Neural progenitor cell (in vitro differentiated cells): Measurements from ENCODE around the gene PHF23. TPM values are rescaled to one million over a fixed set of nuclear protein-coding genes. Genes with fewer than 3 reads are reported as not detected.
A peak's percentile ranks its signal among the peaks of the same experiment; 100 is the strongest.

Experiments used
- DNase-seq: peaks from one replicate; pipeline ENCODE4 v3.0.0-alpha.2; 2016; ENCODE audit warnings: low spot score
- H2AFZ ChIP-seq: fragments of 200-600 bp; sonication (generic); replicated peaks from 2 replicates; pipeline ENCODE4 v1.6.1; 2016; ENCODE audit warnings: antibody characterized with exemption
- H3F3A ChIP-seq: fragments of 200-600 bp; sonication (generic); 2 replicates; pipeline ENCODE4 v1.6.1; 2016; ENCODE audit warnings: antibody characterized with exemption, low read depth
- H3K27ac ChIP-seq: fragments of 200-600 bp; sonication (generic); 2 replicates; pipeline ENCODE4 v1.5.1; 2016; ENCODE audit warnings: mild to moderate bottlenecking
- H3K27me3 ChIP-seq: fragments of 200-600 bp; sonication (generic); 2 replicates; pipeline ENCODE4 v1.6.1; 2016; ENCODE audit warnings: mild to moderate bottlenecking, moderate library complexity
- H3K36me3 ChIP-seq: fragments of 200-600 bp; sonication (generic); 2 replicates; pipeline ENCODE4 v1.5.1; 2016
- H3K4me1 ChIP-seq: fragments of 200-600 bp; sonication (generic); 2 replicates; pipeline ENCODE4 v1.6.1; 2016; ENCODE audit warnings: mixed run types
- H3K4me2 ChIP-seq: fragments of 200-600 bp; sonication (generic); 2 replicates; pipeline ENCODE4 v1.6.1; 2016
- H3K4me3 ChIP-seq: fragments of 200-600 bp; sonication (generic); 2 replicates; pipeline ENCODE4 v1.5.1; 2016
- H3K79me2 ChIP-seq: fragments of 200-600 bp; sonication (generic); 2 replicates; pipeline ENCODE4 v1.6.1; 2016; ENCODE audit warnings: low read depth
- H3K9ac ChIP-seq: fragments of 200-600 bp; sonication (generic); 2 replicates; pipeline ENCODE4 v1.6.1; 2016
- H3K9me3 ChIP-seq: fragments of 200-600 bp; sonication (generic); 2 replicates; pipeline ENCODE4 v1.5.1; 2016; ENCODE audit warnings: low read depth
- H4K20me1 ChIP-seq: fragments of 200-600 bp; sonication (generic); 2 replicates; pipeline ENCODE4 v1.6.1; 2016; ENCODE audit warnings: low read depth
- H3K27ac Mint-ChIP-seq: 3 replicates; pipeline ENCODE4 v1.8.0; 2021; ENCODE audit warnings: mixed read lengths
- H3K27me3 Mint-ChIP-seq: 2 replicates; pipeline ENCODE4 v1.8.0; 2022; ENCODE audit warnings: low read depth, mild to moderate bottlenecking, inconsistent platforms, moderate library complexity, mixed read lengths; ENCODE audit not compliant: insufficient read depth
- H3K36me3 Mint-ChIP-seq: 3 replicates; pipeline ENCODE4 v1.8.0; 2021; ENCODE audit warnings: mixed read lengths
- H3K4me1 Mint-ChIP-seq: 3 replicates; pipeline ENCODE4 v1.8.0; 2021; ENCODE audit warnings: mixed read lengths
- H3K4me3 Mint-ChIP-seq: 3 replicates; pipeline ENCODE4 v1.8.0; 2021; ENCODE audit warnings: mild to moderate bottlenecking, moderate library complexity, mixed read lengths
- H3K9me3 Mint-ChIP-seq: 3 replicates; pipeline ENCODE4 v1.8.0; 2020; ENCODE audit warnings: mixed read lengths
- EZH2 ChIP-seq: fragments of 200-600 bp; sonication (generic); IDR thresholded peaks from 2 replicates; pipeline ENCODE4 v1.6.1; 2017; ENCODE audit warnings: antibody characterized with exemption, mild to moderate bottlenecking, moderate library complexity
- EZH2phosphoT487 ChIP-seq: fragments of 200-600 bp; sonication (generic); IDR thresholded peaks from 2 replicates; pipeline ENCODE4 v1.6.1; 2017; ENCODE audit warnings: antibody characterized with exemption
- total RNA-seq: library from RNA; depleted of rRNA; stranded (reverse); fragments of >200 nt; gene quantifications from 2 replicates; pipeline ENCODE4 v1.2.3, GENCODE V29; 2015; ENCODE audit warnings: low replicate concordance
- TF ChIP-seq, protein P1 (sequence below): fragments of 200-600 bp; sonication (generic); IDR thresholded peaks from 2 replicates; pipeline ENCODE4 v1.5.1; 2017; ENCODE audit warnings: antibody characterized with exemption, mild to moderate bottlenecking

Gene PHF23
- total RNA-seq, 1 donor from 2014 or later = 31.6 TPM

DNA sequence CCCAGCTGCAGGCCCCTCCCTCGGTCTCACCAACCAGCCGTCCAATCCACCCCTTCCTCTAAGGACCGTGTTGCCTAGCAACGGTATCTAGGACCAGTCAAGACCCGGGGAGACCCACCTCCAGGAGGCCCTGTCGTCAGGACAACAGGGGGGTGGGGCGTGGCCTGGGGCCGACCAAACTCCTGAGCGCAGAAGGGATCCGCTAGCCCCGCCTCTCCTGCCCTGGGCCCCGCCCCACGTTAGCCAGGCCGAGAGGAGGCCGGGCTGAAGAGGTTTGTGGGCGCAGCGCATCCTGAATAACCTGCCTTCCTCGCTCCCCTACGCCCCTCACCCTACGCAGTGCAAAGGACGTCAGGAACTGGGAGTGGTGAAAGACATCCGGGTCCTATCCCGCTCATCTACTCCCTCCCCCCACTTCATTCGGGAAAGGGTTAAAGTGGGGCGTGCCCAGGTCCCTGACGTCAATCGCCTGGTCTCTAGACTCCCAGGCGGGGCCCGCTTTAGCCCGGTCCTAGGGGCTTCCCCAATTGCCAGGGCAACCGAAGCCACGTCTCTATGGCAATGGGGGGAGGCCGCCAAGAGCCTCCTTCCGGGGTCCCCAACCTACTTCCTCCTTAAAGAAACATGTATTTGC, 34.3 kb downstream of the PHF23 start:
- peaks cover 48% of the 10 kb centered on the region for H3K79me2 ChIP-seq
- H3K36me3 ChIP-seq = peaks cover 11% of the 10 kb centered on the region
- H3K36me3 Mint-ChIP-seq = peaks cover 25% of the 10 kb centered on the region
- H3K9me3 ChIP-seq = no peaks in the 10 kb centered on the region
- no peaks in the 10 kb centered on the region for H3K9me3 Mint-ChIP-seq
- peaks cover 36% of the 10 kb centered on the region for H3K4me1 ChIP-seq
- H3K4me3 Mint-ChIP-seq = peak overlapping the region; percentile 78
- no peaks in the 10 kb centered on the region for H3K27me3 ChIP-seq
- peak overlapping the region; percentile 48 for H3K27ac Mint-ChIP-seq
- H4K20me1 ChIP-seq = peaks cover 29% of the 10 kb centered on the region
- no peak overlapping the region for H2AFZ ChIP-seq
- no peak overlapping the region for H3K9ac ChIP-seq
- H3K27ac ChIP-seq = no peak overlapping the region
- peaks cover 59% of the 10 kb centered on the region for H3K4me1 Mint-ChIP-seq
- DNase-seq = peak; percentile 99
- H3K4me3 ChIP-seq = peak overlapping the region; percentile 58
- peak overlapping the region; percentile 76 for H3K4me2 ChIP-seq
- peaks cover 2% of the 10 kb centered on the region for H3K27me3 Mint-ChIP-seq
- H3F3A ChIP-seq = peaks cover 35% of the 10 kb centered on the region
- no peak for TF ChIP-seq EZH2
- TF ChIP-seq, protein P1, sequence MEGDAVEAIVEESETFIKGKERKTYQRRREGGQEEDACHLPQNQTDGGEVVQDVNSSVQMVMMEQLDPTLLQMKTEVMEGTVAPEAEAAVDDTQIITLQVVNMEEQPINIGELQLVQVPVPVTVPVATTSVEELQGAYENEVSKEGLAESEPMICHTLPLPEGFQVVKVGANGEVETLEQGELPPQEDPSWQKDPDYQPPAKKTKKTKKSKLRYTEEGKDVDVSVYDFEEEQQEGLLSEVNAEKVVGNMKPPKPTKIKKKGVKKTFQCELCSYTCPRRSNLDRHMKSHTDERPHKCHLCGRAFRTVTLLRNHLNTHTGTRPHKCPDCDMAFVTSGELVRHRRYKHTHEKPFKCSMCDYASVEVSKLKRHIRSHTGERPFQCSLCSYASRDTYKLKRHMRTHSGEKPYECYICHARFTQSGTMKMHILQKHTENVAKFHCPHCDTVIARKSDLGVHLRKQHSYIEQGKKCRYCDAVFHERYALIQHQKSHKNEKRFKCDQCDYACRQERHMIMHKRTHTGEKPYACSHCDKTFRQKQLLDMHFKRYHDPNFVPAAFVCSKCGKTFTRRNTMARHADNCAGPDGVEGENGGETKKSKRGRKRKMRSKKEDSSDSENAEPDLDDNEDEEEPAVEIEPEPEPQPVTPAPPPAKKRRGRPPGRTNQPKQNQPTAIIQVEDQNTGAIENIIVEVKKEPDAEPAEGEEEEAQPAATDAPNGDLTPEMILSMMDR = no peak
- no peak for TF ChIP-seq EZH2phosphoT487

DNA sequence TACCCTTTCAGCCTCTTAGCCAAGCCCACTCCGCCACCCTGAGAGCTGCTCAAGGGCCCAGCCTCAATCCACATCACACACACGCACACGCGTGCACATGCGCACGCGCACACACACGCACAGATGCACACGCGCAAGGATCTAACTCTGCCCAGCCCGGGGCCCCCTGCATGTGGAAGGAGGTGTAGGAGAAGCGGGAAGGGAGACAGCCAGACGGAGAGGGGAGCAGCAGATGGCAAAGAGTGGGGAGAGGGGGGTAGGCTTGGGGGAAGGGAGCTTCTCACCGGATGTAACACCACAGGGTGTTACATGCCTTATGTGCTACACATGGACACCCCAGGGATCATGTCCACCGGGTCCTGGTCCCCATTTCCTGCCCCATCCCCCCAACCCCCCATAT, 34.9 kb downstream of the PHF23 start:
- TF ChIP-seq EZH2phosphoT487 (no peak), EZH2 (no peak)
- TF ChIP-seq, protein P1 = no peak
- Histone ChIP-seq H3K27ac (no peak overlapping the region), H3K9me3 (no peaks in the 10 kb centered on the region), H3F3A (peaks cover 32% of the 10 kb centered on the region), H3K4me2 (peak overlapping the region; percentile 76), H3K4me1 (peaks cover 34% of the 10 kb centered on the region), H3K9ac (no peak overlapping the region), H3K36me3 (peaks cover 11% of the 10 kb centered on the region), H4K20me1 (peaks cover 25% of the 10 kb centered on the region), H2AFZ (no peak overlapping the region), H3K27me3 (no peaks in the 10 kb centered on the region), H3K4me3 (peak overlapping the region; percentile 58), H3K79me2 (peaks cover 42% of the 10 kb centered on the region)
- Mint-ChIP-seq H3K4me3 (peak overlapping the region; percentile 78), H3K4me1 (peaks cover 53% of the 10 kb centered on the region), H3K27me3 (peaks cover 2% of the 10 kb centered on the region), H3K27ac (peak overlapping the region; percentile 90), H3K9me3 (no peaks in the 10 kb centered on the region), H3K36me3 (peaks cover 26% of the 10 kb centered on the region)
- no peak for DNase-seq

DNA sequence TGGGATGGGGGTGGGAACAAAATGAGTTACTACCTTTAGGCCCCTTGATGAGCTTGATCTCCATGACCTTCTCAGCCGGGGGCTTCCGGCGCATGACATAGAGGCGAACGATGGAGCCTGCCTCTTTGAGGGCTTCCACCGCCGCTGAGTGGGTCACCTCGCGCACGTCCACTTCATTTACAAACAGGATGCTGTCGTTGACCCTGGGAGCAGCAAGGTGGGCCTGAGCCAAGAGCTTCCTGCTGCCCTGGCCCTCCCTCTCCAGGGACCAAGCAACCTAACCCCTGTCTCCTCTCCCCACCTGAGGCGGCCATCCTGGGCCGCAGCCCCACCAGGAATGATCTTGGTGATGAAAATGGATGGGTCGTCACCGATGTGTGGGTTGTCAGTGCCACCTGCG, 35.9 kb downstream of the PHF23 start:
- peaks cover 2% of the 10 kb centered on the region for H3K27me3 Mint-ChIP-seq
- peaks cover 26% of the 10 kb centered on the region for H3K36me3 Mint-ChIP-seq
- Histone ChIP-seq H3K79me2 (peaks cover 32% of the 10 kb centered on the region), H3K9ac (no peak overlapping the region), H3K4me1 (peaks cover 25% of the 10 kb centered on the region), H4K20me1 (peaks cover 16% of the 10 kb centered on the region), H3K4me2 (no peak overlapping the region), H3F3A (peaks cover 23% of the 10 kb centered on the region), H3K27ac (no peak overlapping the region), H3K27me3 (no peaks in the 10 kb centered on the region), H3K9me3 (no peaks in the 10 kb centered on the region), H2AFZ (no peak overlapping the region), H3K36me3 (peaks cover 11% of the 10 kb centered on the region), H3K4me3 (no peak overlapping the region)
- no peaks in the 10 kb centered on the region for H3K9me3 Mint-ChIP-seq
- peaks cover 43% of the 10 kb centered on the region for H3K4me1 Mint-ChIP-seq
- H3K4me3 Mint-ChIP-seq = peak overlapping the region; percentile 78
- no peak for DNase-seq
- no peak for TF ChIP-seq EZH2phosphoT487
- no peak for TF ChIP-seq EZH2
- TF ChIP-seq, protein P1 = no peak
- H3K27ac Mint-ChIP-seq = no peak overlapping the region
